H1 (cell line): ENCODE data around the gene HSCB. TPM values are rescaled to one million over a fixed set of nuclear protein-coding genes. Genes with fewer than 3 reads are reported as not detected.

Source experiments
- ASH2L ChIP-seq: fragments of 200-600, 300-600 bp; sonication (generic); IDR thresholded peaks from one replicate; pipeline ENCODE4 v1.7.1; 2017; ENCODE audit warnings: low read length
- polyA plus RNA-seq, 7 experiments: library from polyadenylated mRNA; depleted of rRNA in 3 of 7; stranded (reverse) in 5 of 7; unstranded in 2 of 7; fragments of >200 nt in 5 of 7; fragments of 200-250 nt in 2 of 7; gene quantifications; 1 replicate in 5 of 7; 2 replicates in 1 of 7; 4 replicates in 1 of 7; pipeline versions ENCODE4 v1.2.1 to v1.2.3, GENCODE V29; 2011 to 2013; ENCODE audit warnings: missing spikeins in 2 of 7, mixed read lengths in 2 of 7
- total RNA-seq: library from RNA; stranded (reverse); fragmentation: NEBNext Ultra II Directional; extraction: Animal tissue kit (Norgen Biotek cat#: 25700); gene quantifications from 2 replicates; pipeline ENCODE4 v1.2.1, GENCODE V29; 2021

Gene HSCB
- total and polyA plus RNA-seq, 2 of the 8 experiments (the other 6 are each of a cell fraction or from before 2014, with no cell fraction given): 14.7 to 16.6 TPM

DNA sequence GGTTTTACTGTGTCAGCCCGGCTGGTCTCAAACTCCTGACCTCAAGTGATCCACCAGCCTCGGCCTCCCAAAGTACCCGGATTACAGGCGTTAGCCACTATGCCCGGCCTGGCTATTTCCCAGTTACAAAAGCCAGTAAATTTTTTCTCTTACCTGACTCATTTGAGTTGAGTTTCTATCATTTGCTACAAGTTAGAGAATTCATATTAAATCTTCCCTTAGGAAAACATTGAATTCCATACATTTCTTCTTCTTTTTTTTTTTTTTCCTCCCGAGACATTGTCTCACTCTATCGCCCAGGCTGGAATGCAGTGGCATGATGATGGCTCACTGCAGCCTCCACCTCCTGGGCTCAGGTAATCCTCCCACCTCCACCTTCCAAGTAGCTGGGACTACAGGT is 26.2 kb upstream of the HSCB start (continued):
- no peak for TF ChIP-seq ASH2L
